Psoas muscle (tissue), 8 donors: ENCODE results near the gene CHMP6. TPM values are rescaled to one million over a fixed set of nuclear protein-coding genes. Genes with fewer than 3 reads are reported as not detected.
A peak's percentile ranks its signal among the peaks of the same experiment; 100 is the strongest.

Experiments used
- ATAC-seq, 4 donors: fragments of 200-7000 bp; cut with Tn5 transposase; one replicate each; pipeline ENCODE4 v1.9.1; 2020; ENCODE audit warnings: moderate library complexity in 3 of 4, mild to moderate bottlenecking in 2 of 4
- DNase-seq, 2 donors: peaks; one replicate each; pipeline ENCODE4 v3.0.0-alpha.2; 2020
- H3K27ac ChIP-seq: fragments of 200-600 bp; one replicate; pipeline ENCODE4 v1.8.0; 2022
- H3K27me3 ChIP-seq, 3 donors: fragments of 200-600 bp in 1 of 3; one replicate each; pipeline versions ENCODE4 v1.6.1 to v1.8.0; 2013 to 2022; ENCODE audit warnings: low read length in 2 of 3, mild to moderate bottlenecking in 2 of 3, moderate library complexity in 1 of 3; ENCODE audit not compliant: insufficient read depth in 3 of 3
- H3K36me3 ChIP-seq, 2 donors: fragments of 200-600 bp in 1 of 2; one replicate each; pipeline versions ENCODE4 v1.6.1 to v1.8.0; 2013 to 2022; ENCODE audit warnings: low read depth in 1 of 2, mild to moderate bottlenecking in 1 of 2, moderate library complexity in 1 of 2; ENCODE audit not compliant: insufficient read depth in 1 of 2
- H3K4me1 ChIP-seq: fragments of 200-600 bp; one replicate; pipeline ENCODE4 v1.8.0; 2022
- H3K4me3 ChIP-seq: fragments of 200-600 bp; one replicate; pipeline ENCODE4 v1.8.0; 2022; ENCODE audit warnings: mild to moderate bottlenecking
- H3K9me3 ChIP-seq: fragments of 200-600 bp; one replicate; pipeline ENCODE4 v1.8.0; 2022
- WGBS, 3 donors: extraction: QIAGEN DNeasy Blood & Tissue Kit; methylation state at CpG; one replicate each; pipeline versions ENCODE4 v1.1.6 to v1.1.7; 2013; 5-methylcytosine and 5-hydroxymethylcytosine counted together
- intact Hi-C, 2 donors: fragments of 100-400 bp; cut with DNase I; formaldehyde crosslinking; loops; one replicate each; pipeline versions ENCODE4 v1.11.0 to v1.14.2; 2022
- polyA plus RNA-seq, 3 donors: library from polyadenylated mRNA; stranded (reverse); fragments of 200-250 nt; gene quantifications; one replicate each; pipeline ENCODE4 v1.2.3, GENCODE V29; 2013
- total RNA-seq, 4 donors: library from RNA; stranded (reverse); fragmentation: NEBNext Ultra II Directional in 2 of 4; extraction: Animal tissue kit (Norgen Biotek cat#: 25700) in 2 of 4; gene quantifications; one replicate each; pipeline versions ENCODE4 v1.2.1 to v1.2.4, GENCODE V29; 2021 to 2023
- TF ChIP-seq, protein P1 (sequence below): fragments of 200-600 bp; IDR thresholded peaks from one replicate; pipeline ENCODE4 v1.8.0; 2022; ENCODE audit warnings: antibody characterized with exemption
- donor health status: healthy with polysubstance abuse.
- donor health status: DM: no; HTN: no; CAD: no; lungs with moderate emphysema.
- donor health status: Bipolar disorder and iron deficiency.
- donor health status: healthy.
- donor health status: DM: yes; HTN: yes; CAD: no.
- donor health status: DM: no; HTN: no; CAD: no.
- donor health status: DM: no; HTN: no; CAD: no.
- donor health status: DM: yes; HTN: yes; CAD: no.

CHMP6 gene
- total and polyA plus RNA-seq, 7 donors, result 32.0 to 53.2 (median 36.9) TPM

DNA sequence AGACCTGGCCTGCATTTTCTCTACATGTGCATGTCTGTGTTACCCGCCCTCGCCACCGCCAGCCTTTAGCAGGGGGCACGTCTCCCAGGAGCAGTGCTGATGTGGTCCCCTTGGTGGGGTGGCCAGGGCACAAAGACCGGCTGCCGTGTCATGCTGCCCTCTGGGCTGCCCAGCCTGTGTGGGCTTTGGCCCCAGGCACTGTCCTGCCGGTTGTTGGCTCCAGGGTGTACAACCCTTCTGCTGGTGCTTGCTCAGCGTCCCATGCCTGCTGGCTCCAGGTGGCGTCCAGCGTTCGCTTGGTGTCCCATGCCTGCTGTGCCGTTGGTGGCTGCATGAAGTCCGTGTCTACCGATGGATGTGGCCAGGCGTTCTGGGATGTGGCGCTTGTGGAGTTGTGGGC is 47.5 kb downstream of the CHMP6 start:
- ATAC-seq (no peak), DNase-seq (peak in 1 of 2 donors; percentile 62)
- peaks cover 30% of the 10 kb centered on the region for H3K4me1 ChIP-seq
- 40 to 48% (median 46%) methylated on average over 16 of the region's 16 CpGs for WGBS, 3 donors
- H3K4me3 ChIP-seq, result no peak overlapping the region
- no peak overlapping the region for H3K27ac ChIP-seq
- TF ChIP-seq, protein P1, sequence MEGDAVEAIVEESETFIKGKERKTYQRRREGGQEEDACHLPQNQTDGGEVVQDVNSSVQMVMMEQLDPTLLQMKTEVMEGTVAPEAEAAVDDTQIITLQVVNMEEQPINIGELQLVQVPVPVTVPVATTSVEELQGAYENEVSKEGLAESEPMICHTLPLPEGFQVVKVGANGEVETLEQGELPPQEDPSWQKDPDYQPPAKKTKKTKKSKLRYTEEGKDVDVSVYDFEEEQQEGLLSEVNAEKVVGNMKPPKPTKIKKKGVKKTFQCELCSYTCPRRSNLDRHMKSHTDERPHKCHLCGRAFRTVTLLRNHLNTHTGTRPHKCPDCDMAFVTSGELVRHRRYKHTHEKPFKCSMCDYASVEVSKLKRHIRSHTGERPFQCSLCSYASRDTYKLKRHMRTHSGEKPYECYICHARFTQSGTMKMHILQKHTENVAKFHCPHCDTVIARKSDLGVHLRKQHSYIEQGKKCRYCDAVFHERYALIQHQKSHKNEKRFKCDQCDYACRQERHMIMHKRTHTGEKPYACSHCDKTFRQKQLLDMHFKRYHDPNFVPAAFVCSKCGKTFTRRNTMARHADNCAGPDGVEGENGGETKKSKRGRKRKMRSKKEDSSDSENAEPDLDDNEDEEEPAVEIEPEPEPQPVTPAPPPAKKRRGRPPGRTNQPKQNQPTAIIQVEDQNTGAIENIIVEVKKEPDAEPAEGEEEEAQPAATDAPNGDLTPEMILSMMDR, result no peak
- no peaks in the 10 kb centered on the region for H3K9me3 ChIP-seq
- H3K36me3 ChIP-seq, result no peaks in the 10 kb centered on the region
- intact Hi-C loops, result loop anchor here (5.0 kb wide), 1 partner anchor 43 kb away; no protein-coding TSS in a partner anchor
- H3K27me3 ChIP-seq, result peaks cover 0 to 3% (median 0%) of the 10 kb centered on the region in 3 donors

DNA sequence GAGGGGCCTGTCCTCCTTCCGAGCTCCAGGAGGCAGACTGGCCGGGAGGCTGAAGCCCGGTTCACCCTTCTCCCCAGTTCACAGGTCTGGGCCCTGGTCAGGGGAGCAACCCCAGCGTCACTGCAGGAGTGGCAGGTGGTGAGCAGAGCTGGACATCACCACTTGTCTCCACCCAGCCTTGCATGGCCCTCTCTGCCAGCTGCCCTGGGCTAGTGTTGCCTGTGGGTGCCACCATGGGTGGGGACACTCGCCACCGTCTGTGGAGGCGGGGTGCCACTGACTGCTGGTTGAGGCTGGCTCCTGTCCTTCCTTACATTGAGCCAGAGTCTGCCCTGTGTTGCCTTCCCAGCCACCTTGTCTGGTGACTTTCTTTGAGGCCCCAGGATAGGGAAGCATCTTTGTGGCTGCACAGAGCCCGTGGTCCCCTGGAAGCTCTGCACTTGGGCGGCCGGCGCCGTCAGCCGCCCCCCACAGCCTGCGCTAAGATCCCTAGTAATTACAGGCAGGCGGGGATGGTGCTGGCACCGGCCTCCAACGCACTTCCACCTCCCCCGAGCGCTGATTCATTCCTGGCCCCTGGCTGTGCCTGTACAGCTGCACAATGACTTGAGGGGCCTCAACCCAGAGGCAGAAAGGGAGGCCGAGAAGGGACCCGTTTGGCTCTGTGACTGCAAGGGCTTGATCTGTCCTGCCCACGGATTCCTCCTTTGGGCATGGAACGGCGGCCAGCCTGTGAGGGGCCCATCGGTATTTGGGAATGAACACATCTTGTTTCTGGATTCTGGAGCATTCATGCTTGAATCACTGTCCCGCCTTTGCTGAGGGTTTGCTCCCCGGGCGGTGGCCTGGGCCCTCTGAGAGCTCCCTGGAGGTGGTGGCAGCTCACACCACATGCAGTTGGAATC is 48.5 kb downstream of the CHMP6 start:
- no peak overlapping the region for H3K27ac ChIP-seq
- no peak overlapping the region for H3K4me3 ChIP-seq
- 48 to 59% (median 55%) methylated on average over 28 of the region's 28 CpGs for WGBS, 3 donors
- H3K9me3 ChIP-seq, result no peaks in the 10 kb centered on the region
- peaks cover 35% of the 10 kb centered on the region for H3K4me1 ChIP-seq
- ATAC-seq (no peak), DNase-seq (peak in 1 of 2 donors; percentile 49)
- intact Hi-C loops, result loop anchor here (5.0 kb wide), 1 partner anchor 42 kb away; no protein-coding TSS in a partner anchor
- peaks cover 0 to 3% (median 0%) of the 10 kb centered on the region in 3 donors for H3K27me3 ChIP-seq
- no peaks in the 10 kb centered on the region for H3K36me3 ChIP-seq
- TF ChIP-seq, protein P1, result no peak

- no peaks in the 10 kb centered on the region for H3K36me3 ChIP-seq
- no peaks in the 10 kb centered on the region for H3K9me3 ChIP-seq
- peaks cover 0 to 2% (median 0%) of the 10 kb centered on the region in 3 donors for H3K27me3 ChIP-seq
- TF ChIP-seq, protein P1, result peak; percentile 7
- ATAC-seq (no peak), DNase-seq (no peak)
- no peak overlapping the region for H3K4me3 ChIP-seq
- peaks cover 43% of the 10 kb centered on the region for H3K4me1 ChIP-seq
- 59 to 67% (median 64%) methylated on average over 6 of the region's 6 CpGs for WGBS, 3 donors
- intact Hi-C loops, result no loop called here
- no peak overlapping the region for H3K27ac ChIP-seq
Observed at GRCh38 chr17:81040791-81041337, 49.2 kb downstream of the CHMP6 start.

- Histone ChIP-seq H3K27me3 (no peaks in the 10 kb centered on the region), H3K36me3 (no peaks in the 10 kb centered on the region), H3K27ac (no peak overlapping the region), H3K4me3 (no peak overlapping the region), H3K4me1 (peaks cover 37% of the 10 kb centered on the region), H3K9me3 (no peaks in the 10 kb centered on the region)
- ATAC-seq (no peak), DNase-seq (no peak)
- TF ChIP-seq, protein P1, result no peak
- 94 to 99% (median 97%) methylated on average over 9 of the region's 9 CpGs for WGBS, 3 donors
- intact Hi-C loops, result no loop called here
Observed at GRCh38 chr17:81042606-81043005, 51.0 kb downstream of the CHMP6 start.
